Fibroblast of peridontal ligament (primary cell): ENCODE measurements around the gene ARAP1.

Experiments used
- DNase-seq: peaks from one replicate; pipeline ENCODE4 v3.0.0-alpha.2; 2010; ENCODE audit errors: extremely low read depth

ARAP1 gene

GRCh38 chr11:72685560-72686480 lies 66.4 kb downstream of the ARAP1 start:
- peak; percentile 68 for DNase-seq

GRCh38 chr11:72684236-72684912 lies 67.8 kb downstream of the ARAP1 start:
- DNase-seq, result peak; percentile 45

GRCh38 chr11:72683782-72684200 lies 68.4 kb downstream of the ARAP1 start:
- DNase-seq, result peak; percentile 35

GRCh38 chr11:72682858-72683243 lies 69.4 kb downstream of the ARAP1 start:
- no peak for DNase-seq

GRCh38 chr11:72682238-72682857 lies 69.9 kb downstream of the ARAP1 start:
- DNase-seq, result no peak

- no peak for DNase-seq
Measured at GRCh38 chr11:72681226-72682153, 70.7 kb downstream of the ARAP1 start.

- DNase-seq, result no peak
Measured at GRCh38 chr11:72680624-72681158, 71.5 kb downstream of the ARAP1 start.

GRCh38 chr11:72679869-72680268 lies 72.3 kb downstream of the ARAP1 start:
- no peak for DNase-seq

- no peak for DNase-seq
Measured at GRCh38 chr11:72678524-72678923, 73.7 kb downstream of the ARAP1 start.

GRCh38 chr11:72676861-72677341 lies 75.3 kb downstream of the ARAP1 start:
- DNase-seq, result peak; percentile 14

- DNase-seq, result no peak
Measured at GRCh38 chr11:72675221-72675620, 77.0 kb downstream of the ARAP1 start.

- no peak for DNase-seq
Measured at GRCh38 chr11:72673943-72674828, 78.0 kb downstream of the ARAP1 start, which contains the start of gene PDE2A. Gene PDE2A (minus strand): TSS chr11:72674422. CDS start chr11:72674207, 215 bp downstream.

- DNase-seq, result no peak
Measured at GRCh38 chr11:72673284-72673942, 78.8 kb downstream of the ARAP1 start.

- no peak for DNase-seq
Measured at GRCh38 chr11:72672597-72673238, 79.5 kb downstream of the ARAP1 start.

- DNase-seq, result no peak
Measured at GRCh38 chr11:72671152-72672099, 80.8 kb downstream of the ARAP1 start.

- no peak for DNase-seq
Measured at GRCh38 chr11:72670041-72670440, 82.2 kb downstream of the ARAP1 start.

GRCh38 chr11:72669527-72669926 lies 82.7 kb downstream of the ARAP1 start:
- DNase-seq, result no peak
